ENCODE results near the gene ZNF343.
"Not testable (repeated sequence)": the region's sequence is repeated elsewhere in the genome, so short reads cannot be mapped to it uniquely, and the experiment has no call there.

ZNF343 gene

DNA sequence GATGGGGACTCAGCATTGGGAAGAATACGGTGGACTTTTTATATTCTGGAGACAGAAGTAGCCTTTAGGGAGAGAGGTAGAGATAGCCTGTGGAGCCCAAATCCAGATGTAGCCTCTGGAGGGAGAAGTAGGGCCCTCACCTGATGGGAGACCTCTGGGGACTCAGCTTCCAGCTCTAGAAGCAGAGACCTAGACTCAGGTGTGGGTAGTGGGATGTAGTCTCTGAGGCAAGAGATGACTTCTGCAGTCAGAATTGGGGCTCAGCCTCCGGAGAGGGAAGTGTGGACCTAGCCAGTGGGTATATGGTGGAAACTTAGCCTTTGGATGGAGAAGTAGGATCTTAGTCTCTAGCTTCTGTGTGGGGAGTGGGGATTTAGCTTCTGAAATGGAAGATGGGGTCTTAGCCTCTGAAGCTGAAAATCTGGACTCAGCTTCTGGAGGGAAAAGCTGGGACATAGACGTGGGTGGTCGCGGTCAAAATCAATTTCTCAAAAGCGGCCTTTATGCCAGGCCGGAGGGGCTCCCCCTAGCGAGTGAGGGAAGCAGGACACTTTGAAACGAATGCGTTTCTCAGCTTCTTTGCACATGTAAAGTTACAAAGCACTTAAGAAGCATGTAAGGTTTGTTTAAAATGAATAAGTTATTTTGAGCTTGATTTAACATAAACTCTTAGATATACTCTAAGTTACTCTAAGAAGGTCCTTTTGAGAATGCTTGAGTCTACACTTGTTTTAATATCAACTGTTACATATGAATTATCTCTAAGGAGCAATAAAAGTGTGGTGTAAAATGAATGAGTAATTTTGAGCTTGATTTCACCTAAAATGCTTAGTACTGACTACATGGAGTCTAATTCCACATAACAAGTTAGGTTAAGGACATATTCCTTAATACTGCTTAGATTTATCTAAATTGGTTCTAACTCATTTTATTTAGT, 12.9 kb upstream of the ZNF343 start:
- DNase-seq (ENCODE audit: low spot score) = no peak

DNA sequence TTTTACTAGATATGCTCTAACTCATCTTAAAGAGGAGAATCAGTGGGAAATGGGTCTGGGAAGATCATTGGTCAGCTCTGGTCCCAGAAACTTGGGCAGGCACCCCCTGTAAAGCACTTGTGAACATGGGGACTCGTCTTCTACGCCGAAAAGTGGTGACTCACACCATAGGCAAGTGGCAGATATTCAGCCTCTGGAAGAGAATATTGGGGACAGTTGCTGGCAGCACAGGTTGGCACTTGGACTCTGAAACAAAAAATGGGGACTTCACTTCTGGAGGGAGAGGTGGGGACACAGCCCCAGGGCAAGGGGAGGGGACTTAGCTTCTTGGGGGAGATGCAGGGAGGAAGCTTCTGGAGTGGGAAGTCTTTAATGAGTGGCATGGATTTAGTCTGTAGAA, 11.9 kb upstream of the ZNF343 start:
- DNase-seq (ENCODE audit: low spot score) = no peak

DNA sequence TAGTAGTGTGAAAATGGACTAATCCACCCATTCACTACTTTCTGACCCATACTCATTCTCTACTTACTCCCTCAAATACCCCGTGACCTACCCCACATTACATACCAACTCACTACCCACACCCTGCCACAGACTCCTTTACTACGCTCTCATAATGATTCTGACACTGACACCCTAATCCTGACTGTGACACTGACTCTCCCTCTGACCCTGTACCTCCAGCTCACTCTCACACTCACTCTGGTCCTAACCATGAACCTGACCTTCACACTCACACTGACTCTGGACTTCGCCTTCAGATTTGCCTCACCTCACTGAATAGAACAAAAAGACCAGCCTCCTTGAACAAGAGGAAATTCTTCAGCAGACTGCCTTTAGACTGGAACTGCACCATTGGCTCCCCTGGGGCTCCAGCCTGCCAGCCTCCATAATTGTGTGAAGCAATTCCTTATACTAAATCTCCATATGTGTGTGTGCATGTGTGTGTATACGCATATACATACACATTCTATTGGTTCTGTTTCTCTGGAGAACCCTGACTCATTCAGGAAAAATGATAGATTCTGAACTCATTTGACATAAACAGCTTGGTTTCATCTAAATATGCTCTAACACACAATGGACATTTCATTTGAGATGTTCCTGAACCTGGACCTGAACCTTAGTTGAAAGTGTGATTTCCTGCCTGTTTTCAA, 10.5 kb upstream of the ZNF343 start:
- no peak for DNase-seq (ENCODE audit: low spot score)

DNA sequence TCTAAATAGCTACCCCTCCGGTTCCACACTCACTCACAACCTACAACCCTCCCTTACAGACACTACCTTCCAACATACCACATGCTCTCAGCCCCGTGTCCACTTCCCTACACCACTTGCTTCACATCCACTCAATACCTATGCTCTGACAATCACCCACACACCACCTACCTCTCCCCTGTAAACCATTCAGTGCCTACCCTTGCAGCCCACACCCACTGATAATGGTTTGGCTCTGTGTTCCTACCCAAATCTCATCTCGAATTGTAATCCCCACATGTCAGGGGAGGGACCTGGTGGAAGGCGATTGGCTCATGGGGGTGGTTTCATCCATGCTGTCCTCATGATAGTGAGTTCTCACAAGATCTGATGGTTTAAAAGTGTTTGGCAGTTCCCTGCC, 9.8 kb upstream of the ZNF343 start:
- DNase-seq (ENCODE audit: low spot score) = no peak

DNA sequence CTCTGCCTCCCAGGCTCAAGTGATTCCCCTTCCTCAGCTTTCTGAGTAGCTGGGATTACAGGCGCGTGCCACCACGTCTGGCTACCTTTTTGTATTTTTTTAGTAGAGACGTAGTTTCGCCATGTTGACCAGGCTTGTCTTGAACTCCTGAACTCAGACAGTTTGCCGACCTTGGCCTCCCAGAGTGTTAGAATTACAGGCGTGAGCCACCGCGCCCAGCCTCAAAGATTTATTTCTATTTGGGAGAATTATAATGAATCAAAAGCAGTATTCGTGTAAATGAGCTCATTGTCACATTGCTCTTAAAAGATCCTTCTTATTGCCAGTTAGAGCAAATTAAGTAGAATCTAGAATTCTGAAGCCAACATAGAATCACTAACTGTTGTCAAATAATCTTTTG, 9.4 kb upstream of the ZNF343 start:
- DNase-seq (ENCODE audit: low spot score) = no peak

DNA sequence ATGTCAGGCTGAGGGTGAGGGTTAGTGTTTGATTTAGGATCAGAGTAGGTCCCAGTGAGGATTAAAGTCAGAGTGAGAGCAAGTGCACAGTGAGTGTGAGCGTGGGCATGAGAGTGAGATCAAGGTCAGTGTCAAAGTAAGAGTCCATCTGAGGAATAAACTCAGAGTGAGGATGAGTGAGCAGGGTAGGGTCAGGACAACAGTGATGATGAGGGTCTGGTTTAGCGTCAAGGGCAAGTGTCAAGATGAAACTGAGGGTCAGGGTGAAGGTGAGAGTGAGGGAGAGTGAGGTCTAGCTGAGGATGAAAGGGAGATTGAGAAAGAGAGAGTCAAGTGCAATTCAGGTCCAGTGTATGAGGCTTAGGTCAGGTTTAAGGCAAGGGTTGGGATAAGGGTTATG, 7.7 kb upstream of the ZNF343 start:
- DNase-seq (ENCODE audit: low spot score) = no peak

DNA sequence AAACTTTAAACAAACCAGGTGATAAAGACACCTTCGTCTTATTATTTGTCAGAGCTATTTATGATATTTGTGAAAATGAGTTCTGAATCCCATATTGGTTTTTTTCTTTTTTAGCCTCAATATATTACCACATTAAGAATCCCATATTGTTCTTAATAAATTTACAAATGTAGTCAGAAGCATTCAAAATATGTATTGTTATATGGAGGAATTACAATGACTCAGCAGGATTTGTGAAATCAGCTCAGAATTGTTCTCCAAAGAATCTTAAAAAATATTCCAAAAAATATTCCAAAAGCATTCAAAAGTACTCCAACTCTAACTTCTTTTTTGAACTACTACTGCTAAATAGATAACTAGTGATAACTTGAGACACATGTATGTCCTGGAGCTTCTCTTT, 6.5 kb upstream of the ZNF343 start:
- no peak for DNase-seq (ENCODE audit: low spot score)

DNA sequence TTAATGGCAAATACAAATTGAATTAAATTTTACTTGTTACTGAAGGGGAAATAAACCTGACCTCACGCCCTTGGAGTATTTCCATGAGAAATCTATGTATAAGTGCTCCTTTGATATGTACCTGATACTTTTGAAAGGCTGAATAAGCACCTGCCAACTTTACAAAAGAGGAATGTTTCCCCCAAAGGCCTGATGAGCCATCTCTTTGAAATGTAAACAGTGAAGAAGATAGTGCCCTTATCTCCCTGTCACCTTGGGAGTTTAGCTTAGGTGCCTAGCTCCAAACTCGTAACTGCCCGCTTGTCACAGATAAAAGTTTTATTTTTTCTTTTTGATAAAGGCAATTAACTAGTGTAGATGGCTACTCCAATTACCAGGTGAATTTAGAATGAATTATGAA, 1.1 kb upstream of the ZNF343 start:
- DNase-seq (ENCODE audit: low spot score) = no peak

DNA sequence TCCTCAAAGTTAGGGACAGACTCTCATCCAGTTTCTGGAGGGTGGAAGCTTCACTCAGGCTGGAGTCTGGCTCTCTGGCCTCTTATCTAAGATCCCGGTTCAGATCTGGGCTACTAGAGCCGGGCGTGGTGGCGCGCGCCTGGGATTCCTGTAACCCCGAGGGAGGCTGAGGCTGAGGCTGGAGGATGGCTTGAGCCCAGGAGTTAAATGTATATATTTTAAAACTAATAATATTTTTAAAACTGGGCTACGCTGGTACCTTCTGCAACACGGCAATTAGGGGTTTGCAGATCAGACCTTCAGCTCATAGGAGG, 710 bp upstream of the ZNF343 start:
- DNase-seq (ENCODE audit: low spot score) = no peak

DNA sequence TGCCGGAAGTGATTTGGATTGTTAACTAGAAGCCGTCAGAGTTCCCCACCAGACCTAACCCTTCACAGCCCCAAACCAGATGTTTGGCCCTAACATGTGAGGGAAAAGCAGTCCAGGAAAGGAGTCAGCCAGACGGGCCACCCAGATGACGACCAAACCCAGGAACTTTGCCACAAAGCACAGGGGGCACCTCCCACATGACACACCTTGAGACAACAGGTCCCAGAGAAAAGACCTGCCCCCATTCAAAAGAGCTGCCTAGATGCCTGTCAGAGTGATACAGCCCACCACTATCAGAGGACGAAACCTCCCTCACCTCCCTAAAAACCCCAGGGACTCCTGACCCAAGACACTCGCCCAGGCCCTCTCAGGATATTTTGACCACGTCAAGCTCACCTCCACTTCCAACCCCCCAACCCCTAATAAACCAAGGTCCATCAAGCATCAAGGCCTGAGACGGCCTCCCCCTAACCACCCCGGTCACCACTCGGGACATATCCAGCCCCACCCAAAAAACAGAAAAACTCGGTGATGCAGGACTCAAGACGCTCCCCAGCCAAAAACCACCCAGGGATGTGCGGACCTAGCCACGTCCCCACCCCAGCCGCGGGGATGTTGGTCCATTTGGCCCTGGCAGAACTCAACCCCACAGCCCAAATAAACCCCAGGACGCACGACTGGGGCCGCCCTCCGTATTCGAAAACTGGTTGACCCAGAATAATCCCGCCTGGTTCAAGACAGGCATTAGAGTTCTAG, 662 bp downstream of the ZNF343 start:
- DNase-seq (ENCODE audit: low spot score) = no peak

DNA sequence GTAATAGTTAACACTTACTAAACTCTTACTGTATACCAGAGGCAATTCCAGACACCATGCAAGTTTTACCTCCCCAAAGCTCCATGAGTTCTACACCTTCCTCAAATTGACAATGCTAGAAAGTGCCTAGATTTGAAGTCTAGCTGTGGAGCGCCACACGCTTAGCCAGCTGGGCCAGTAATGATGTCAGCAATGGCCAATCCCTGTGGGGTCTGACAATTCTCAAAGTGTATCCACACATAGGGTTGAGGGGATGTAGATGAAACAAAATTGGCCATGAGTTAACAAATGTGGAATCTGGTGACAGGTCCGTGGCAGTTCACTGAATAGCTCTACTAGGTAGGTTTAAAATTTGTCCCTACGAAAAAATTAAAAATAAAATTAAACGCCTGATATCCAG, 1.3 kb downstream of the ZNF343 start:
- DNase-seq (ENCODE audit: low spot score) = no peak

DNA sequence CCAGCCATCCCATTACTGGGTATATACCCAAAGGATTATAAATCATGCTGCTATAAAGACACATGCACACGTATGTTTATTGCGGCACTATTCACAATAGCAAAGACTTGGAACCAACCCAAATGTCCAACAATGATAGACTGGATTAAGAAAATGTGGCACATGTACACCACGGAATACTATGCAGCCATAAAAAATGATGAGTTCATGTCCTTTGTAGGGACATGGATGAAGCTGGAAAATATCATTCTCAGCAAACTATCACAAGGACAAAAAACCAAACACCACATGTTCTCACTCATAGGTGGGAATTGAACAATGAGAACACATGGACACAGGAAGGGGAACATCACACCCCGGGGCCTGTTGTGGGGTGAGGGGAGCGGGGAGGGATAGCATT, 2.3 kb downstream of the ZNF343 start:
- DNase-seq (ENCODE audit: low spot score) = not testable (repeated sequence)

DNA sequence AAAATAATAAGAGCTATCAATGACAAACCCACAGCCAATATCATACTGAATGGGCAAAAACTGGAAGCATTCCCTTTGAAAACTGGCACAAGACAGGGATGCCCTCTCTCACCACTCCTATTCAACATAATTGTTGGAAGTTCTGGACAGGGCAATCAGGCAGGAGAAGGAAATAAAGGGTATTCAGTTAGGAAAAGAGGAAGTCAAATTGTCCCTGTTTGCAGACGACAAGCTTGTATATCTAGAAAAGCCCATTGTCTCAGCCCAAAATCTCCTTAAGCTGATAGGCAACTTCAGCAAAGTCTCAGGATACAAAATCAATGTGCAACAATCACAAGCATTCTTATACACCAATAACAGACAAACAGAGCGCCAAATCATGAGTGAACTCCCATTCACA, 3.9 kb downstream of the ZNF343 start:
- DNase-seq (ENCODE audit: low spot score) = not testable (repeated sequence)

DNA sequence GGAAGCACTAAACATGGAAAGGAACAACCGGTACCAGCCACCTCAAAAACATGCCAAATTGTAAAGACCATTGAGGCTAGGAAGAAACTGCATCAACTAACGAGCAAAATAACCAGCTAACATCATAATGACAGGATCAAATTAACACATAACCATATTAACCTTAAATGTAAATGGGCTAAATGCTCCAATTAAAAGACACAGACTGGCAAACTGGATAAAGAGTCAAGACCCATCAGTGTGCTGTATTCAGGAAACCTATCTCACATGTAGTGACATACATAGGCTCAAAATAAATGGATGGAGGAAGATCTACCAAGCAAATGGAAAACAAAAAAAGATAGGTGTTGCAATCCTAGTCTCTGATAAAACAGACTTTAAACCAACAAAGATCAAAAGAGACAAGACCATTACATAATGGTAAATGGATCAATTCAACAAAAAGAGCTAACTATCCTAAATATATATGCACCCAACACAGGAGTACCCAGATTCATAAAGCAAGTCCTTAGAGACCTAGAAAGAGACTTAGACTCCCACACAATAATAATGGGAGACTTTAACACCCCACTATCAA, 5.8 kb downstream of the ZNF343 start:
- not testable (repeated sequence) for DNase-seq (ENCODE audit: low spot score)

DNA sequence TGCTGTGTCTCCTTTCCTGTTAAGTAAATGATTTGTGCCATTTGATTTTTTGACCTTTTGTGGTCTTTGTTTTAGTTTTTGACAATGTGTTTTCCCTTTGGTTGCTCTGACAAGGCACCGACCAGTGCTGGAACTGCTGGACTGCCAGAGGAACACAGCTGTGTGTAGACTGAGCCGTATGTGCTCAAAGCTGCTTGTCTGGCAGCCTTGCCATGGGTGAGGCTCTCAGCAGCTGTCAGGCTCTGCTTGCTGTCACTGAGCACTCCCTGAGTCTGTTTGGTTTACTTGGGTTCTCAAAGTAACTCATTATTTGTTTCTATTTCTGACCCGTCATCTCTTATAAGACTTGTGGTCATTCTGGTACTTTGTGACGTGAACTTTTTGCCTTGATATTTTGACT, 23.1 kb downstream of the ZNF343 start:
- DNase-seq (ENCODE audit: low spot score) = no peak

DNA sequence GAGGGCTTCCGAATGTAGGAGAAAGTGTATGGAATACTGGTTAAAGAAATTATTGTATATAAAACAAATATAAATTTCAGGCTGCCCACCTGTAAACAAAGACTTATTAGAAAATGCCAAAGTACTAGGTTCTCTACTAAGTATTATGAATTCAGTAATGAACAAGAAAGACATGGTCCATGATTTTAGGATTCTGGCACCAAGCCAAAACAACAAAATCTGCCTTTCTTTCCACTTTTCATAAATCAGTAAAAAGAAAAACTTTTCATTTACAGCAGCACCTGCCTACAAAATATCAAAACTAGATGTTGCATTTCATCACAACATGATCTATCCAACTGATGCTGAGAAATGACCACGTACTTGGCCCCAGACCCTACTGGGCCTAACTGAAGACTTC, 23.6 kb downstream of the ZNF343 start:
- DNase-seq (ENCODE audit: low spot score) = no peak

DNA sequence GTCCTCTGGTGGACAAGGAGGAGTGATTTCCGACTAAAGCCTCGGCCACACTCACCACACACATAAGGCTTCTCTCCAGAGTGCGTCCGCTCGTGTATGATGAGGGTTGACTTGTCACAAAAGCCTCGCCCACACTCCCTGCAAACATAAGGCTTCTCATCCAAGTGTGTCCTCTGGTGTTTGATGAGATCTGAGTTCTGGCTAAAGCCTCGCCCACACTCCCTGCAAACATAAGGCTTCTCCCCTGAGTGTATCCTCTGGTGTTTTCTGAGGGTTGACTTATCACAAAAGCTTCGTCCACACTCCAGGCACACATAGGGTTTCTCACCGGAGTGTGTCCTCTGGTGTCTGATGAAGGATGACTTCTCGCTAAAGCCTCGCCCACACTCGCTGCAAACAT, 25.2 kb downstream of the ZNF343 start:
- DNase-seq (ENCODE audit: low spot score) = no peak

DNA sequence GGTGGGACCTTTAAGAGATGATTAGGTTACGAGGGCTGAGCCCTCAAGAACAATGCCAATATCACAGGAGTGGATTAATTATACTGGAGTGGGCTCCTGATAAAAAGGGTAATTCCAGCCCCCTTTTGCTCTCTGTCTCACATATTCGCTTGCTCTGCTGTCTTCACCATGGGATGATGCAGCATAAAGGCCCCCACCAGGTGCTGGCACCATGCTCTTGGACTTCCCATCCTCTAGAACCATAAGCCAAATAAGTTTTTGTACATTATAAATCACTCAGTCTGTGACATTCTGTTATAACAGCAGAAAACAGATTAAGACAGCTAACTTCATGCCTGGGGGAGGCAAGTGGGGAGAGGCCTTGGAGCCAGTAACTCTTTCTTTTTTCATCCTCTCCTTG, 28.3 kb downstream of the ZNF343 start:
- no peak for DNase-seq (ENCODE audit: low spot score)

DNA sequence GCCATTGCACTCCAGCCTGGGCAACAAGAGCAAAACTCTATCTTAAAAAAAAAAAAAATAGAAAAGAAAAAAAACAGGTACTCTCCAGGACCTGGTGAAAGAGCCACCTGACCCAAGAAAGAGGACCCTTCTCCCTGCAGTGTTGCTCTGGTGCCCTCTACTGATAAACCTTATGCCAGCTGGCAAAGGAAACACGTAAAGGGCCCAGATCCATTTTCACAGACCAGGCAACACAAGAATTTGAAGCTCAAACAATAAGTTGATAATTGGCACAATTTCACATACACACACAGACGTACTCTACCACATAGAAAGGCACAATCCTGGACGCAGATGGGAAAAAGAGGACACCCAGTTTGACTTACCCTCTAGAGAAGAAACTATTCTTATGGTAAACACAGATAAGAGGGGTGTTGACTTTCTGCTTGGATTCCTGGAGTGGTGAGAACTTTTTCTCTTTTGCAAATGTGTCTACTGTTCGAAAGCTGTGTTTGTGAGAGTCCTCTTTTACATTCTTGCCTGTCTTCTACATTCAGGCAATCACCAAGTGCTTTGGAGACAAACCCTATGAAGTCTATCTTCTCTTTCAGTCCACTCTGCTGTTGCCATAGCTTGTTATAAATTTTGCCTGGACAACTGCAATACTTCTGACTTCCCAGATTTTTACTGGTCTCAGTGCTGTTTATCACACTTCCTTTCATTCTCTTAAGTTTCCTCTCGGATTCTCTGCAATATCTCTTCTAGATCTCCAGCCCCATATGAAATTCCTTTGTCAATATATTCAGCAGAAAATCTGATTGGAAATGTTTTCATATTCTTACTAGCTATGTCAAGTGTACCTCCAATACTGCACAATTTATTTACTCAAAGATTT, 31.7 kb downstream of the ZNF343 start:
- no peak for DNase-seq (ENCODE audit: low spot score)

DNA sequence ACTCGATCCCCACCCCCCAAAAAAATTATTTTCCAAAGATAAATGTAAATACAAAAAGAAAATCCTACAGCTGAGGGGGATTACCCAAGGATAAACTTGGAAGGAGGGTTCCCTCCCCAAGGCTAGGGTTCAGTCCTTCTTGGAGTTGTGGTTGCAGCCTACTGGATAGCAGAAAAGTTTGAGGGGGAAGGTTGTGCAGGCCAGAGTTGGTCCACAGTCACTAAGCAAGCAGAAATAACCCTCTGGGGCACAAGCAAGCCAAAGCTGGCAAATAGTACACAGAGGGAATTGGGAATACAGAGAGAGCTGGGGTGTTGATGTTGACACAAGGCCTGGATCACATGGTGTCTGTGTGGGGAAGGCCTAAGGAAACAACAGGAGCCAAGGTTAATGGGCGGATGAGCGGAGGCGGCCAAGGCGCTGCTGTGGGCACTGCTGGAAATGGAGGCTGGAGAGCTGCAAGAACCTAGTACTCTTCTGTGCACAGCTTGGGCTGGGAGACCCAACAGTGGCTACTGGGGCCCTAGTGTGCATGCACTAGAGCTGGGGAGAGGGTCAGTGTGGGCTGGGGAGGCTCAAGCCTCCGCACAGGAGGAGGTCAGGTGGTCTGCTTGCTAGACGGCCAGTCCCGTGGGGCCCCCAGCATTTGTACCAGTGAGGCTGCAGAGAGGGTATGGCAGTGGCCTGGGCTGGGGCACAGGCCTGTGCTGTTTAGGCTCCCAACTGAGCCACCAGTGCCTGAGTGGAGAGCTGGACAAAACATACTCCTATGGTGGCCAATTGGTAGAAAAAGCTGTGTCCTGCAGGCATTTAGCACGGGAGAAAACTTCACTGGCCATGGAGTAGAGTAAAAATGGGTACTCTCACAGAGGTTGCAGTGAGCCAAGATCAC, 32.6 kb downstream of the ZNF343 start:
- no peak for DNase-seq (ENCODE audit: low spot score)

DNA sequence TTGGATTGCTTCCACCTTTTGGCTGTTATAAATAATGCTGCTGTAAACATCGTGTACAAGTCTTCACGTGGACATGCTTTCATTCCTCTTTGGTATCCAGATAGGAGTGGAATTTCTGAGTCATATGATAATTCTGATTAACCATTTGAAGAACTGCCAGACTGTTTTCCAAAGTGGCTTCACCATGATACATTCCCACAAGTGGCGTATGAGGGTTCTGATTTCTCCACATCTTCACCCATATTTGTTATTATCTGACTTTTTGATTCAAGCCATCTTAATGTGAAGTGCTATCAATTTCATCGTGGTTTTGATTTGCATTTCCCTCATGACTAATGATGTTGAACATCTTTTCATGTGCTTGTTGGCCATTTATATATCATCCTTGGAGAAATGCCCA, 35.2 kb downstream of the ZNF343 start:
- DNase-seq (ENCODE audit: low spot score) = no peak

All from putamen (tissue), 1 donor.